ENCODE data around the gene PRMT5.

DNA sequence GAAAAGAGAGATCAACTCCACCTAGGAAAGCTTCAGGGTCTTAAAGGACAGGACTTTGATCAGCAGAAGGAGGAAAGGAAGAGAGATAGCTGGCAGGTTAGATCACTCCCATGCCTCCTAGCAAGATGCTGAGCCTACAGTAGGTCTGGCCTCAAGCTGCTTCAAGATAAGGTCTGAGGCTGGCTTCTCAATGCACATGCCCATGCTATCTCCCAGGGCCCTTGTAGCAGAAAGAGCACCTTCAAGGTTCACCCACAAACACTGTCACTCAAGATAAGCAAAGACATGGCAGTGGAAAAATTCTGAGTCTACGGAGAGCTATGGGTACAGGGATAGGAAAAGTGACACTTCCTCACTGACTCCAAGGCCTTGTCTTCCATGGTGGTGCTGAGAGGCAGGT is 31.8 kb downstream of the PRMT5 start:
- TF ChIP-seq, protein P1, sequence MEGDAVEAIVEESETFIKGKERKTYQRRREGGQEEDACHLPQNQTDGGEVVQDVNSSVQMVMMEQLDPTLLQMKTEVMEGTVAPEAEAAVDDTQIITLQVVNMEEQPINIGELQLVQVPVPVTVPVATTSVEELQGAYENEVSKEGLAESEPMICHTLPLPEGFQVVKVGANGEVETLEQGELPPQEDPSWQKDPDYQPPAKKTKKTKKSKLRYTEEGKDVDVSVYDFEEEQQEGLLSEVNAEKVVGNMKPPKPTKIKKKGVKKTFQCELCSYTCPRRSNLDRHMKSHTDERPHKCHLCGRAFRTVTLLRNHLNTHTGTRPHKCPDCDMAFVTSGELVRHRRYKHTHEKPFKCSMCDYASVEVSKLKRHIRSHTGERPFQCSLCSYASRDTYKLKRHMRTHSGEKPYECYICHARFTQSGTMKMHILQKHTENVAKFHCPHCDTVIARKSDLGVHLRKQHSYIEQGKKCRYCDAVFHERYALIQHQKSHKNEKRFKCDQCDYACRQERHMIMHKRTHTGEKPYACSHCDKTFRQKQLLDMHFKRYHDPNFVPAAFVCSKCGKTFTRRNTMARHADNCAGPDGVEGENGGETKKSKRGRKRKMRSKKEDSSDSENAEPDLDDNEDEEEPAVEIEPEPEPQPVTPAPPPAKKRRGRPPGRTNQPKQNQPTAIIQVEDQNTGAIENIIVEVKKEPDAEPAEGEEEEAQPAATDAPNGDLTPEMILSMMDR (IDR thresholded peaks at IDR 0.05) = no peak
- no peak for TF ChIP-seq POLR2A (IDR thresholded peaks at IDR 0.05)

Measured in ovary (tissue), 3 donors.